Osteocyte (in vitro differentiated cells): ENCODE results near the gene PCSK1N. TPM values are rescaled to one million over a fixed set of nuclear protein-coding genes. Genes with fewer than 3 reads are reported as not detected.

Source experiments
- DNase-seq: peaks from one replicate; pipeline ENCODE4 v3.0.0; 2021; ENCODE audit warnings: mixed read lengths; ENCODE audit not compliant: unreplicated experiment; ENCODE audit errors: extremely low spot score
- H3K27ac Mint-ChIP-seq: one replicate; pipeline ENCODE4 v1.8.0; 2021; ENCODE audit warnings: mild to moderate bottlenecking, mixed read lengths; ENCODE audit not compliant: unreplicated experiment
- H3K27me3 Mint-ChIP-seq: one replicate; pipeline ENCODE4 v1.8.0; 2021; ENCODE audit warnings: mixed read lengths; ENCODE audit not compliant: unreplicated experiment
- H3K36me3 Mint-ChIP-seq: one replicate; pipeline ENCODE4 v1.8.0; 2021; ENCODE audit warnings: mixed read lengths; ENCODE audit not compliant: unreplicated experiment
- H3K4me1 Mint-ChIP-seq: one replicate; pipeline ENCODE4 v1.8.0; 2021; ENCODE audit warnings: mixed read lengths; ENCODE audit not compliant: unreplicated experiment
- H3K4me3 Mint-ChIP-seq: one replicate; pipeline ENCODE4 v1.8.0; 2021; ENCODE audit warnings: mild to moderate bottlenecking, moderate library complexity, mixed read lengths; ENCODE audit not compliant: unreplicated experiment
- H3K9me3 Mint-ChIP-seq: one replicate; pipeline ENCODE4 v1.8.0; 2021; ENCODE audit warnings: mixed read lengths; ENCODE audit not compliant: unreplicated experiment
- CTCF ChIP-seq: fragments of 200-600 bp; sonication (generic); IDR thresholded peaks from 2 replicates; pipeline ENCODE4 v1.5.0; 2021; ENCODE audit warnings: antibody characterized with exemption, mild to moderate bottlenecking, moderate library complexity
- total RNA-seq: library from RNA; stranded (reverse); gene quantifications from 2 replicates; pipeline ENCODE4 v1.2.1, GENCODE V29; 2021

Gene PCSK1N
- total RNA-seq, 1 donor from 2014 or later, result 13.1 TPM

DNA sequence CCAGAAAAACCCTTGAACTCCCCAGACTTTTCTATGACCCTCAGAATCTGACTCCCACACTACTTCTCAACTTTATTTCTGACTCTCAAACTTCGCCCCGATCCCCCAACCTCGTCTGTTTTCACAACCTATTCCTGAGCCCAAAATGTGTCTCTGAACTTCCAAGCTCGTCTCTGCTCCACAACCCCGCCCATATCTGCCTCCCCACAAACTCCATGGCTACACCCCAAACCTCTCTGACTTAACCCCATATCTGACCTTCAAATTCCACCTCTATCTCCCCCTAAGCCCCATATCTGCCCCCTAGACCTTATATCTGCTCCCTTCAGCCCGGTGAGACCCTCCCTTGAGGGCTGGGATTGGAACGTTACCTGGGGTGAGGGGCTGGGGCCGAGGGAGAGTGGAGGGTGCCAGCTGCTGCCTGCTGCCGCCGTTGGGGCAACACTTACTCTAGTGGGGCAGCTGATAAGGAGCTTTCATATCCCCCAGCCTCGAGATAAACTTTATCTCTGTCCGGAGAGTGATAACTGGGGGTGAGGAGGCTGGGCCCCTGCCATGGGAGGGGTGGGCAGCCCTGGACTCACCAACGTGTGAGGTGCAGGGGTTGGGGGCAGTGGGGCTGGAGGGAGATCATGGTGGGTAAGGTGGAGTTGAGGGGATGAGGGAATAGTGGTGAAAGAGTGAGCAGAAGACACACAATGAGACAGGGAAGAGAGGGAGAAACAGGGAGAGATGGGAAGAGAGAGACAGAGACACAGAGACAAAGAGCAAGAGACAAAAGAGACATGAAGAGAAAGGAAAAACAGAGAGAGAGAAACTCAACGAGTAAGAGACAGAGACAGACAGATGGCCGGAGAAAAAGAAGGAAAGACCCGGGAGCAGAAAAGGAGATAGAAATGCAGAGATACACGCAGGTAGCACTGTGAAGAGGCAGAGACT lies 47.6 kb downstream of the PCSK1N start:
- H3K4me3 Mint-ChIP-seq, result no peak overlapping the region
- H3K9me3 Mint-ChIP-seq, result no peaks in the 10 kb centered on the region
- H3K27ac Mint-ChIP-seq, result no peak overlapping the region

DNA sequence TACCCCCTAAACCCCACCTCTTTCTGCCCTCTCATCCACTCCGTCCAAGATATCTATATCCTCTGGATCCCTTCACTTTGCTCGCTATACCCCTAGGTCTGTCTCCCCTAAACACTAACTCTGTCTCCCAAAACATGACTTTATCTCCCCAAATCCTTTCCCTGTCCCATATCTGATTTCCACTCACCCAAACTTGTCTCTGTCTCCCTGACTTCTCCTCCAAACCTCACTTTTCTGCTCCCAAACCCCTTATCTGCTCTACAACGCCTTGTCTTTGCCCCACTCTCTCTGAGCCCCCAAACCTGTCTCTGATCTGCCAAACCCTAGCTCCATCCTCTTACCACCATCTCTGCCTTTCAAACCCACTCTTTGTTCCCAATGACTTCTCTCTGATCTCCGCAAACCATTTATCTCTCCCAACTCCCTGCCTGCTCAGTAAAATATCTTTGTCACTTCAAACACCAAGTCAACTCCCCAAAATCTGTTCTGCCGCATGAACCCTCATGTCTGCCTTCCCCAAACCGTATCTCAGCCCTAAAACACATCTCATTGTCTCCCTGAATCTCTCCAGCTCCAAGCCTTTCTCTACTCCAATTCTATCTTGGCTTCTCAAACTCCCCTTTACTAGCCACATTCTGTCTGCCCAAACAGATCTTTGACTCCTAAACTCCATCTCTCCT lies 48.4 kb downstream of the PCSK1N start:
- H3K36me3 Mint-ChIP-seq, result no peaks in the 10 kb centered on the region
- H3K27me3 Mint-ChIP-seq, result peaks cover 13% of the 10 kb centered on the region
- no peak for TF ChIP-seq CTCF
- no peak overlapping the region for H3K27ac Mint-ChIP-seq
- H3K4me3 Mint-ChIP-seq, result no peak overlapping the region
- no peak for DNase-seq
- no peaks in the 10 kb centered on the region for H3K9me3 Mint-ChIP-seq
- H3K4me1 Mint-ChIP-seq, result no peaks in the 10 kb centered on the region

More for the DNA sequence above, 47.6 kb downstream of the PCSK1N start:
- TF ChIP-seq CTCF, result no peak
- Mint-ChIP-seq H3K36me3 (no peaks in the 10 kb centered on the region), H3K4me1 (no peaks in the 10 kb centered on the region), H3K27me3 (peaks cover 13% of the 10 kb centered on the region)
- no peak for DNase-seq

- Mint-ChIP-seq H3K36me3 (no peaks in the 10 kb centered on the region), H3K9me3 (no peaks in the 10 kb centered on the region), H3K27ac (no peak within 1 kb of the TSS), H3K4me1 (no peaks in the 10 kb centered on the region), H3K27me3 (peaks cover 13% of the 10 kb centered on the region), H3K4me3 (no peak within 1 kb of the TSS)
- DNase-seq, result no peak
- TF ChIP-seq CTCF, result no peak
Observed at GRCh38 chrX:48786341-48786800, 49.0 kb downstream of the PCSK1N start, which contains the start of gene GATA1. GATA1 (plus strand) TSS chrX:48786590; CDS start chrX:48791110, 4,520 bp downstream.

GRCh38 chrX:48785540-48786214 lies 49.7 kb downstream of the PCSK1N start:
- no peak for DNase-seq
- H3K4me3 Mint-ChIP-seq, result no peak overlapping the region
- H3K4me1 Mint-ChIP-seq, result no peaks in the 10 kb centered on the region
- no peak for TF ChIP-seq CTCF
- no peak overlapping the region for H3K27ac Mint-ChIP-seq
- H3K27me3 Mint-ChIP-seq, result peaks cover 13% of the 10 kb centered on the region
- H3K9me3 Mint-ChIP-seq, result no peaks in the 10 kb centered on the region
- no peaks in the 10 kb centered on the region for H3K36me3 Mint-ChIP-seq
